ENCODE measurements around the gene KDM8. TPM values are rescaled to one million over a fixed set of nuclear protein-coding genes. Genes with fewer than 3 reads are reported as not detected.

Gene KDM8
- total RNA-seq, 1 experiment from 2014 or later: 7.9 TPM

DNA sequence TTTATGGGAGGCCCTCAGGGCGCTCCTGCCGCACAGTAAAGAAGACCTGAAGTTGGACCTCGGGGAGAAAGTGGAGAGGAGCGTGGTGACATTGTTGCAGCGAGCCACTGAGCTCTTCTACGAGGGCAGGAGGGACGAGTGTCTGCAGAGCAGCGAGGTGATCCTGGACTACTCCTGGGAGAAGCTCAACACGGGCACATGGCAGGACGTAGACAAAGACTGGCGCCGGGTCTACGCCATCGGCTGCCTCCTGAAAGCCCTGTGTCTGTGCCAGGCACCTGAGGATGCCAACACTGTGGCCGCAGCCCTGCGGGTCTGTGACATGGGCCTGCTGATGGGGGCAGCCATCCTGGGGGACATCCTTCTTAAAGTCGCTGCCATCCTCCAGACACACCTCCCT lies 6.8 kb downstream of the KDM8 start:
- CTCF ChIA-PET: no interaction called here
- POLR2A ChIA-PET: no interaction called here
- Histone ChIP-seq H3K36me3 (ENCODE audit: control insufficient read depth, insufficient read depth, low read length) (no peaks in the 10 kb centered on the region), H3K4me3 (ENCODE audit: low read depth in 2 of 2, low read length in 2 of 2) (no peak overlapping the region), H3K27me3 (ENCODE audit: control insufficient read depth, insufficient read depth, low read length) (no peaks in the 10 kb centered on the region), H3K27ac (ENCODE audit: low read length) (no peak overlapping the region), H3K4me1 (ENCODE audit: control insufficient read depth, insufficient read depth, low read length) (no peaks in the 10 kb centered on the region), H3K9me3 (ENCODE audit: control insufficient read depth, insufficient read depth, low read depth, low read length) (no peaks in the 10 kb centered on the region)
- TF ChIP-seq TCF7L2 (IDR thresholded peaks at IDR 0.05; ENCODE audit: low read depth, low read length) (no peak), SIN3A (IDR thresholded peaks at IDR 0.05; ENCODE audit: borderline replicate concordance, insufficient read depth, low read depth, low read length) (no peak), POLR2AphosphoS5 (IDR thresholded peaks at IDR 0.05; ENCODE audit: low read depth, low read length) (no peak)
- TF ChIP-seq, protein P1, sequence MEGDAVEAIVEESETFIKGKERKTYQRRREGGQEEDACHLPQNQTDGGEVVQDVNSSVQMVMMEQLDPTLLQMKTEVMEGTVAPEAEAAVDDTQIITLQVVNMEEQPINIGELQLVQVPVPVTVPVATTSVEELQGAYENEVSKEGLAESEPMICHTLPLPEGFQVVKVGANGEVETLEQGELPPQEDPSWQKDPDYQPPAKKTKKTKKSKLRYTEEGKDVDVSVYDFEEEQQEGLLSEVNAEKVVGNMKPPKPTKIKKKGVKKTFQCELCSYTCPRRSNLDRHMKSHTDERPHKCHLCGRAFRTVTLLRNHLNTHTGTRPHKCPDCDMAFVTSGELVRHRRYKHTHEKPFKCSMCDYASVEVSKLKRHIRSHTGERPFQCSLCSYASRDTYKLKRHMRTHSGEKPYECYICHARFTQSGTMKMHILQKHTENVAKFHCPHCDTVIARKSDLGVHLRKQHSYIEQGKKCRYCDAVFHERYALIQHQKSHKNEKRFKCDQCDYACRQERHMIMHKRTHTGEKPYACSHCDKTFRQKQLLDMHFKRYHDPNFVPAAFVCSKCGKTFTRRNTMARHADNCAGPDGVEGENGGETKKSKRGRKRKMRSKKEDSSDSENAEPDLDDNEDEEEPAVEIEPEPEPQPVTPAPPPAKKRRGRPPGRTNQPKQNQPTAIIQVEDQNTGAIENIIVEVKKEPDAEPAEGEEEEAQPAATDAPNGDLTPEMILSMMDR (IDR thresholded peaks at IDR 0.05): no peak
- TF ChIP-seq, protein P2, sequence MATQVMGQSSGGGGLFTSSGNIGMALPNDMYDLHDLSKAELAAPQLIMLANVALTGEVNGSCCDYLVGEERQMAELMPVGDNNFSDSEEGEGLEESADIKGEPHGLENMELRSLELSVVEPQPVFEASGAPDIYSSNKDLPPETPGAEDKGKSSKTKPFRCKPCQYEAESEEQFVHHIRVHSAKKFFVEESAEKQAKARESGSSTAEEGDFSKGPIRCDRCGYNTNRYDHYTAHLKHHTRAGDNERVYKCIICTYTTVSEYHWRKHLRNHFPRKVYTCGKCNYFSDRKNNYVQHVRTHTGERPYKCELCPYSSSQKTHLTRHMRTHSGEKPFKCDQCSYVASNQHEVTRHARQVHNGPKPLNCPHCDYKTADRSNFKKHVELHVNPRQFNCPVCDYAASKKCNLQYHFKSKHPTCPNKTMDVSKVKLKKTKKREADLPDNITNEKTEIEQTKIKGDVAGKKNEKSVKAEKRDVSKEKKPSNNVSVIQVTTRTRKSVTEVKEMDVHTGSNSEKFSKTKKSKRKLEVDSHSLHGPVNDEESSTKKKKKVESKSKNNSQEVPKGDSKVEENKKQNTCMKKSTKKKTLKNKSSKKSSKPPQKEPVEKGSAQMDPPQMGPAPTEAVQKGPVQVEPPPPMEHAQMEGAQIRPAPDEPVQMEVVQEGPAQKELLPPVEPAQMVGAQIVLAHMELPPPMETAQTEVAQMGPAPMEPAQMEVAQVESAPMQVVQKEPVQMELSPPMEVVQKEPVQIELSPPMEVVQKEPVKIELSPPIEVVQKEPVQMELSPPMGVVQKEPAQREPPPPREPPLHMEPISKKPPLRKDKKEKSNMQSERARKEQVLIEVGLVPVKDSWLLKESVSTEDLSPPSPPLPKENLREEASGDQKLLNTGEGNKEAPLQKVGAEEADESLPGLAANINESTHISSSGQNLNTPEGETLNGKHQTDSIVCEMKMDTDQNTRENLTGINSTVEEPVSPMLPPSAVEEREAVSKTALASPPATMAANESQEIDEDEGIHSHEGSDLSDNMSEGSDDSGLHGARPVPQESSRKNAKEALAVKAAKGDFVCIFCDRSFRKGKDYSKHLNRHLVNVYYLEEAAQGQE (IDR thresholded peaks at IDR 0.05; ENCODE audit: insufficient read depth in 1 of 2, low read depth in 2 of 2, low read length in 1 of 2): no peak
- ATAC-seq: no peak; the same call in 1 of the 2 replicates
- in situ Hi-C loops (cut with HindIII; ENCODE audit: low pct_unique_long_range_greater_than_20kb, low sequenced_read_pairs) (no loop called here), intact Hi-C loops (cut with micrococcal nuclease; ENCODE audit: unreplicated experiment) (no loop called here)
- DNase-seq (ENCODE audit: low read depth, low spot score): no peak
- no TSS peak for BruUV-seq (replicated peaks)

DNA sequence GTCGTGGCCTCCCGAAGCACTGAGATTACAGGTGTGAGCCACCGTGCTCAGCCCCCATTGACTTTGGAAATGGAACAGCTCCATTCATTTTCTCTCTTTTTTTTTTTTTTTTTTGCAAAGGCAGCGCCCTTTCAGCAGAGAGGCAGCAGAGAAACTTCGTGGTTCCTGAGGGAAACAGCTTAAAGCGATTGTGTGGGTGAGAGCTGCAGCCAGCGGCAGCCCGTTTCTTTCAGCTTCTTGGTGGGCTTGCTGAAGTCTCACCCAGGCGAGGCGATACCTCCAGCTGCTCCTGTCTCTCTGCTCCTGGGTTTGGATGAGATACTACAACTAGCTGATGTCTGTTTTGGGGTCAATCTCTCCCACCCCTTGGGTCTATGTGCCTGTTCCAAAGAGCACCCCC lies 7.7 kb downstream of the KDM8 start:
- Histone ChIP-seq H3K27ac (ENCODE audit: low read length) (no peak overlapping the region), H3K4me3 (ENCODE audit: low read depth in 2 of 2, low read length in 2 of 2) (no peak overlapping the region), H3K4me1 (ENCODE audit: control insufficient read depth, insufficient read depth, low read length) (no peaks in the 10 kb centered on the region), H3K27me3 (ENCODE audit: control insufficient read depth, insufficient read depth, low read length) (no peaks in the 10 kb centered on the region), H3K36me3 (ENCODE audit: control insufficient read depth, insufficient read depth, low read length) (no peaks in the 10 kb centered on the region), H3K9me3 (ENCODE audit: control insufficient read depth, insufficient read depth, low read depth, low read length) (no peaks in the 10 kb centered on the region)
- TF ChIP-seq SIN3A (IDR thresholded peaks at IDR 0.05; ENCODE audit: borderline replicate concordance, insufficient read depth, low read depth, low read length) (no peak), POLR2AphosphoS5 (IDR thresholded peaks at IDR 0.05; ENCODE audit: low read depth, low read length) (no peak), TCF7L2 (IDR thresholded peaks at IDR 0.05; ENCODE audit: low read depth, low read length) (no peak)
- TF ChIP-seq, protein P2 (IDR thresholded peaks at IDR 0.05; ENCODE audit: insufficient read depth in 1 of 2, low read depth in 2 of 2, low read length in 1 of 2): no peak
- TF ChIP-seq, protein P1 (IDR thresholded peaks at IDR 0.05): no peak
- in situ Hi-C loops (cut with HindIII; ENCODE audit: low pct_unique_long_range_greater_than_20kb, low sequenced_read_pairs): no loop called here
- ChIA-PET POLR2A (no interaction called here), CTCF (no interaction called here)
- BruUV-seq (replicated peaks): no TSS peak
- no peak for DNase-seq (ENCODE audit: low read depth, low spot score)
- intact Hi-C loops (cut with micrococcal nuclease; ENCODE audit: unreplicated experiment): no loop called here
- ATAC-seq: no peak

Measured in Panc1 (cell line).